Spleen (tissue), 7 donors: ENCODE measurements around the gene TERT.

Experiments used
- POLR2A ChIP-seq, 3 donors: fragments of 450-650 bp; IDR thresholded peaks; one replicate each; pipeline ENCODE4 v1.5.1; 2017; ENCODE audit warnings: antibody characterized with exemption in 3 of 3, mild to moderate bottlenecking in 1 of 3
- POLR2AphosphoS5 ChIP-seq, 3 donors: sonication (generic); formaldehyde crosslinking; IDR thresholded peaks; one replicate each; pipeline ENCODE4 v1.5.1; 2017; ENCODE audit warnings: antibody characterized with exemption in 3 of 3
- TF ChIP-seq, protein P1 (sequence below), 11 experiments: fragments of 200-600 bp in 7 of 11; fragments of 450-650 bp in 4 of 11; sonication (generic) in 4 of 11; IDR thresholded peaks in 8 of 11; conservative IDR thresholded peaks in 3 of 11; 1 replicate in 7 of 11; 2 replicates in 4 of 11; pipeline versions ENCODE4 v1.4.0 to v1.8.0; 2016 to 2021; ENCODE audit warnings: antibody characterized with exemption in 11 of 11, inconsistent platforms in 4 of 11, mild to moderate bottlenecking in 1 of 11
- donor health status: DM: no; HTN: no; CAD: no; lungs with moderate emphysema.
- donor health status: DM: no; HTN: no; CAD: no.
- donor health status: DM: no; HTN: no; CAD: no.

DNA sequence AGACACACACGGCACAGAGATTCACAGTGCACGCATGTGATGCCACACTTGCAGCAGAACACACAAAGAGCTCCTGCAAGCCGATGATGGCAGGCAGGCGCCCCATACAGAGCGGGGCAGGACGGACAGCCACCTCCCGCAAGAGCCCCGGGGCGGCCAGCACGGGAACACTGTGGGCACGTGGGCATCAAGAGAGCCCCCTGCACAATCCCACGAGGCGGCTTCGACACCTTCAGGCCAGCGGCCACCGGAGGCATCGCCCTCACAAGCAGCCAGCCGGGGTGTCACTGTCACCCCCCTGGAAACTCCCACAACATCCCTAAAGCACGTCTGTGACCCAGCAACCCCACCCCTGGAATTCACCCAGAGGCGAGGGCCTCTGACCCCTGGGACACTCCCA, 17.9 kb downstream of the TERT start:
- no peak for TF ChIP-seq POLR2AphosphoS5 (IDR thresholded peaks at IDR 0.05)
- TF ChIP-seq, protein P1, sequence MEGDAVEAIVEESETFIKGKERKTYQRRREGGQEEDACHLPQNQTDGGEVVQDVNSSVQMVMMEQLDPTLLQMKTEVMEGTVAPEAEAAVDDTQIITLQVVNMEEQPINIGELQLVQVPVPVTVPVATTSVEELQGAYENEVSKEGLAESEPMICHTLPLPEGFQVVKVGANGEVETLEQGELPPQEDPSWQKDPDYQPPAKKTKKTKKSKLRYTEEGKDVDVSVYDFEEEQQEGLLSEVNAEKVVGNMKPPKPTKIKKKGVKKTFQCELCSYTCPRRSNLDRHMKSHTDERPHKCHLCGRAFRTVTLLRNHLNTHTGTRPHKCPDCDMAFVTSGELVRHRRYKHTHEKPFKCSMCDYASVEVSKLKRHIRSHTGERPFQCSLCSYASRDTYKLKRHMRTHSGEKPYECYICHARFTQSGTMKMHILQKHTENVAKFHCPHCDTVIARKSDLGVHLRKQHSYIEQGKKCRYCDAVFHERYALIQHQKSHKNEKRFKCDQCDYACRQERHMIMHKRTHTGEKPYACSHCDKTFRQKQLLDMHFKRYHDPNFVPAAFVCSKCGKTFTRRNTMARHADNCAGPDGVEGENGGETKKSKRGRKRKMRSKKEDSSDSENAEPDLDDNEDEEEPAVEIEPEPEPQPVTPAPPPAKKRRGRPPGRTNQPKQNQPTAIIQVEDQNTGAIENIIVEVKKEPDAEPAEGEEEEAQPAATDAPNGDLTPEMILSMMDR (IDR thresholded peaks at IDR 0.05 in 8 of 11, conservative IDR thresholded peaks at IDR 0.05 in 3 of 11) = no peak
- TF ChIP-seq POLR2A (IDR thresholded peaks at IDR 0.05) = no peak
